Measurements from ENCODE around the gene KRT80.

DNA sequence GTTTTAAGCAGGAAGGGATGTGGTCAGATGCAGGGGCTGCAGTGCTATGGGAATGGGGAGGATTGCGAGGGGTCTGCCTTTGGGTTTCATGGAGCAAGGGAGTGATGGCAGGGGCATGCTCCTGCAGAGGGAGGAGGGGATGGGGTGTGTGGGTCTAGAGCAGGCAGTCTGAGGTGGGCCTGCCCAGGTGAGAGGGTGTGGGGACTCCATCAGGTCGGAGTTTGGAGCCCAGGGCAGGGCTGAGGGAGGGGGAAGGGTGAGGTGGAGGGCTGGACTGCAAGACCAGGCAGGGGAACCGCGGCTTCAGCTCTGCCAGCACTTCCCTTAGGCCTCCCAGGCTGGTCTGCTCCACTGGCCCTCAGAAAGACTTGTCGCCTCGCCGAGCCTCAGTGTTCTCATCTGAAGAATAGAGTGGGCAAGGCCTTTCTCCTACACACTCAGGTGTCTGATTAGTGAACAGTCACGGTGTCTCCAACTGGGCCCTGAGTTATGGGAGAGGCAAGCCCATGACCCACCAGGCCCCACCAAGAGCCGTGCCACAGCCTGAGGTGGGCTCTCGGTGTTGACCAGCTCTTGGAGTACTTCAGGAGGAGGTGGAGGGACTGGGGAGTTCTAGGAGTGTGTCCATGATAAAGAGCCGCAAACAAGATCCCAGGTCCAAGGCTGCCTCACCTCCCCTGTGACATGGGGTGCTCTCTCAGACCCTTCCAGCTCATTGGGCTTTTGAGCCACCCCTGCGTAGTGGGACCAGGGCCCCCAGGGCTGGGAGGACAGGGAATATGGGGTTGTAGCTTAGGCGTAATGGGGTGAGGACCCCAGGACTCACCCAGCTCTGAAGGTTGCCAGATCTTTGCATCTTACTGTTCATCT is 20.1 kb upstream of the KRT80 start:
- TF ChIP-seq POLR2AphosphoS5 (IDR thresholded peaks at IDR 0.05; ENCODE audit: low read depth): no peak
- TF ChIP-seq CTCF (IDR thresholded peaks at IDR 0.05; ENCODE audit: insufficient read depth, low read length): no peak
- TF ChIP-seq REST (IDR thresholded peaks at IDR 0.05; ENCODE audit: insufficient replicate concordance, low read depth): no peak
- no peak for TF ChIP-seq GABPA (IDR thresholded peaks at IDR 0.05; ENCODE audit: low read depth)

Measured in HL-60 (cell line).